ENCODE data around the gene FTO. TPM values are rescaled to one million over a fixed set of nuclear protein-coding genes. Genes with fewer than 3 reads are reported as not detected.

The FTO gene
- polyA plus RNA-seq, 1 experiment = 135 TPM

- no peaks in the 10 kb centered on the region for H3K27me3 ChIP-seq (ENCODE audit: control insufficient read depth, insufficient read depth, low read length)
- H3K27ac ChIP-seq (ENCODE audit: low read depth, low read length) = no peak overlapping the region
- H3K4me3 ChIP-seq (ENCODE audit: low read depth, low read length) = no peak overlapping the region
- no peaks in the 10 kb centered on the region for H3K9me3 ChIP-seq (ENCODE audit: control insufficient read depth, insufficient read depth, low read length)
- POLR2A ChIA-PET = interaction anchor here (1.3 kb wide), 1 partner anchor 9 kb away, joined by 4 read pairs; no protein-coding TSS in a partner anchor
- DNase-seq (ENCODE audit: low read depth, low spot score) = no peak
- TF ChIP-seq, protein P1, sequence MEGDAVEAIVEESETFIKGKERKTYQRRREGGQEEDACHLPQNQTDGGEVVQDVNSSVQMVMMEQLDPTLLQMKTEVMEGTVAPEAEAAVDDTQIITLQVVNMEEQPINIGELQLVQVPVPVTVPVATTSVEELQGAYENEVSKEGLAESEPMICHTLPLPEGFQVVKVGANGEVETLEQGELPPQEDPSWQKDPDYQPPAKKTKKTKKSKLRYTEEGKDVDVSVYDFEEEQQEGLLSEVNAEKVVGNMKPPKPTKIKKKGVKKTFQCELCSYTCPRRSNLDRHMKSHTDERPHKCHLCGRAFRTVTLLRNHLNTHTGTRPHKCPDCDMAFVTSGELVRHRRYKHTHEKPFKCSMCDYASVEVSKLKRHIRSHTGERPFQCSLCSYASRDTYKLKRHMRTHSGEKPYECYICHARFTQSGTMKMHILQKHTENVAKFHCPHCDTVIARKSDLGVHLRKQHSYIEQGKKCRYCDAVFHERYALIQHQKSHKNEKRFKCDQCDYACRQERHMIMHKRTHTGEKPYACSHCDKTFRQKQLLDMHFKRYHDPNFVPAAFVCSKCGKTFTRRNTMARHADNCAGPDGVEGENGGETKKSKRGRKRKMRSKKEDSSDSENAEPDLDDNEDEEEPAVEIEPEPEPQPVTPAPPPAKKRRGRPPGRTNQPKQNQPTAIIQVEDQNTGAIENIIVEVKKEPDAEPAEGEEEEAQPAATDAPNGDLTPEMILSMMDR (IDR thresholded peaks at IDR 0.05; ENCODE audit: low read depth, low read length) = no peak
- CTCF ChIA-PET = interaction anchor here (2.4 kb wide), 1 partner anchor 30 kb away, joined by 6 read pairs; no protein-coding TSS in a partner anchor
Measured at GRCh38 chr16:53922067-53922806, 218.3 kb downstream of the FTO start.

- TF ChIP-seq, protein P1 (IDR thresholded peaks at IDR 0.05; ENCODE audit: low read depth, low read length) = no peak
- no peaks in the 10 kb centered on the region for H3K27me3 ChIP-seq (ENCODE audit: control insufficient read depth, insufficient read depth, low read length)
- ChIA-PET POLR2A (interaction anchor here (1.3 kb wide), 1 partner anchor 10 kb away, joined by 4 read pairs; no protein-coding TSS in a partner anchor), CTCF (interaction anchor here (0.6 to 2.4 kb wide), 2 partner anchors 22 to 31 kb away, joined by 6 to 7 read pairs; no protein-coding TSS in a partner anchor)
- H3K27ac ChIP-seq (ENCODE audit: low read depth, low read length) = no peak overlapping the region
- no peaks in the 10 kb centered on the region for H3K9me3 ChIP-seq (ENCODE audit: control insufficient read depth, insufficient read depth, low read length)
- no peak for DNase-seq (ENCODE audit: low read depth, low spot score)
- H3K4me3 ChIP-seq (ENCODE audit: low read depth, low read length) = no peak overlapping the region
Measured at GRCh38 chr16:53922807-53923571, 219.0 kb downstream of the FTO start.

- TF ChIP-seq, protein P1 (IDR thresholded peaks at IDR 0.05; ENCODE audit: low read depth, low read length) = no peak
- no peak overlapping the region for H3K27ac ChIP-seq (ENCODE audit: low read depth, low read length)
- H3K27me3 ChIP-seq (ENCODE audit: control insufficient read depth, insufficient read depth, low read length) = no peaks in the 10 kb centered on the region
- H3K4me3 ChIP-seq (ENCODE audit: low read depth, low read length) = no peak overlapping the region
- no peaks in the 10 kb centered on the region for H3K9me3 ChIP-seq (ENCODE audit: control insufficient read depth, insufficient read depth, low read length)
- CTCF ChIA-PET = no interaction called here
- POLR2A ChIA-PET = no interaction called here
- no peak for DNase-seq (ENCODE audit: low read depth, low spot score)
Measured at GRCh38 chr16:53924331-53925106, 220.6 kb downstream of the FTO start.

- ChIA-PET POLR2A (no interaction called here), CTCF (no interaction called here)
- TF ChIP-seq, protein P1 (IDR thresholded peaks at IDR 0.05; ENCODE audit: low read depth, low read length) = no peak
Measured at GRCh38 chr16:53925107-53925410, 221.1 kb downstream of the FTO start.

More at GRCh38 chr16:53925107-53925410, 221.1 kb downstream of the FTO start:
- no peak for DNase-seq (ENCODE audit: low read depth, low spot score)
- Histone ChIP-seq H3K4me3 (ENCODE audit: low read depth, low read length) (no peak overlapping the region), H3K27me3 (ENCODE audit: control insufficient read depth, insufficient read depth, low read length) (no peaks in the 10 kb centered on the region), H3K9me3 (ENCODE audit: control insufficient read depth, insufficient read depth, low read length) (no peaks in the 10 kb centered on the region), H3K27ac (ENCODE audit: low read depth, low read length) (no peak overlapping the region)

All from AG04450 (cell line).